GM18873 (cell line): ENCODE results near the gene PLAAT4.
"Not testable (repeated sequence)": the region's sequence is repeated elsewhere in the genome, so short reads cannot be mapped to it uniquely, and the experiment has no call there.

Source experiments
- ATAC-seq: cut with Tn5 transposase; IDR thresholded peaks from one replicate; pipeline ENCODE4 v1.9.1; 2021; ENCODE audit warnings: mild to moderate bottlenecking, moderate library complexity, moderate number of reproducible peaks; ENCODE audit not compliant: unreplicated experiment, low FRiP score

Gene PLAAT4

GRCh38 chr11:63564784-63565350 lies 28.3 kb downstream of the PLAAT4 start:
- no peak for ATAC-seq

DNA sequence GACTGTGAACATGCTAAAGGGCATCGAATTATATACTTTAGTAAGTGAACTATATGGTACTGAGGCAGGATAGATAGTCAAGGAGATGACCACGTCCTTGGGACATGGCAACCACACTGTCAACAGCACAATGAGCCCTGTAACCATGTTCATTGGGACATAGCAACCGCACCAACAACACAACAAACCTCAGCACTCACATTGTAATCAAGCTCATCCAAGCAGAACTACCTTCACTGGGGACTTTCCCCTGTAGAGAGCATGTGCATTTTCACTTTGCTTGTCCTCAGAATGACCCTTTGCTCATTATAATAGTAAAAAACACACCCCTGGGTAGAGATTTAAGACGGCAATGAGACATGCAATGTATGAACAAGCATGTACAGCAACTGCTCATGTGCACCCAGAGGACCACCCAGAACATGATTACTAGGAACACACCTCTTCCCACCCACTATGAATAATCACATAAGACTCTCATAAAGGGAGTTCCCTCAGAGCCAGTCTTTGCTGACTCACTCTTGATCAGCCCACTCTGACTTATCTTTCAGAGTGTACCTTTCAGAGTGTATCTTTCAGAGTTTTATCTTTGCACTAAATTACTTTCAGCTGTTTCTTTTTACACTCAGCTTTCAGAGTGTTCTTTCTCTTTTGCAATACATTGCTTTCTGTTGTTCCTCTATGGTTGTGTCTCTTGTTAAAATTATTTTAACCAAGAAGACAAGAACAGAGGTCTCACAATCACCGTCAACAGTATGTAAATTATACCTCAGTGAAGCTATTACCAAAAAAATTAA lies 30.6 kb downstream of the PLAAT4 start:
- peak; percentile 67 for ATAC-seq

- no peak for ATAC-seq
These were observed 33.0 kb downstream of the PLAAT4 start for GRCh38 chr11:63569570-63569969.

- ATAC-seq, result no peak
These were observed 35.5 kb downstream of the PLAAT4 start for GRCh38 chr11:63572026-63572688.

DNA sequence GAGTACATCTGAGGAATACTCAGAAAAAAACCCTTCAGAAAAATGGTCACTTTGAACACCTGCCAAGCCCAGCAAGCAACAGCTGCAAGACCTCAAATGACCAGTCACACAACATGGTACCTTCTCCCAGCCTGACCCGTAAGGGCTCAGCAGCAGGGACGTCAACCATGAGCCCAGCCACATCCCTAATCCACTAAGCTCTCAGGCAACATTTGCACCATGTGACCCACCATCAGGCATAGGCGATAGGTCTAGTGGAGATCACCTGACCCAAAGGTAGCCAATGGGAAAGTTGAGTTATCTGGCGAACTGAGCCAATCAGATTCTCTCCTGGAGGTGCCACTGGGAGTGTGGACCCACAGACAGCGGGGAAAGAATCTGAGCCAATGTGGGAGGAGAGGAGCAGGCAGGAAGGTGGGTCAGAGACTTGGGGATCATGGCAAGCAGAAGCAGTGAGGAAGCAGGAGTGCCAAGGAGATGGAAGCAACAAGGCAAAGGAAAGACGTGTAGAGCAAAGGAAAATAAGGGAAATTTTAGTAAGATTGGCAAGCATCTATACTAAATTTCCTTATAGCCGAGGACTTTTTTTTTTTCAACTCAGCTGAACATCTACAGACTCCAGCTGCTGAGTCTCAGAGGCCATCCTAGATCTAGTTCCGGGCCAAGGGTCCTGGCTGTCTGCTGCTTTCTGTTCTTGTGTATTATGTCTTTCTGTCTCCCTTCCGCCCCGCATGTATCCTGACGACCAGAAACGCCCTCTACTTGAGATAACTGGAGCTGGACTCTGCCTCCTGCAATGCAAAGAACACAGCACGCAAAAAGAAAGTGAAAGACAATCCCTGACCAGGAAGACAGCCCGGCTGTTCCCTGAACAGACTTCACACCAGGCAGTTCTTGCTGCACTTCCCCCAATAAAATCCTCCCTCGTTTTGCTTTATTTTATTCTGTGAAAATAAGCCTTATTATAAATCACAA lies 37.6 kb downstream of the PLAAT4 start:
- no peak for ATAC-seq

DNA sequence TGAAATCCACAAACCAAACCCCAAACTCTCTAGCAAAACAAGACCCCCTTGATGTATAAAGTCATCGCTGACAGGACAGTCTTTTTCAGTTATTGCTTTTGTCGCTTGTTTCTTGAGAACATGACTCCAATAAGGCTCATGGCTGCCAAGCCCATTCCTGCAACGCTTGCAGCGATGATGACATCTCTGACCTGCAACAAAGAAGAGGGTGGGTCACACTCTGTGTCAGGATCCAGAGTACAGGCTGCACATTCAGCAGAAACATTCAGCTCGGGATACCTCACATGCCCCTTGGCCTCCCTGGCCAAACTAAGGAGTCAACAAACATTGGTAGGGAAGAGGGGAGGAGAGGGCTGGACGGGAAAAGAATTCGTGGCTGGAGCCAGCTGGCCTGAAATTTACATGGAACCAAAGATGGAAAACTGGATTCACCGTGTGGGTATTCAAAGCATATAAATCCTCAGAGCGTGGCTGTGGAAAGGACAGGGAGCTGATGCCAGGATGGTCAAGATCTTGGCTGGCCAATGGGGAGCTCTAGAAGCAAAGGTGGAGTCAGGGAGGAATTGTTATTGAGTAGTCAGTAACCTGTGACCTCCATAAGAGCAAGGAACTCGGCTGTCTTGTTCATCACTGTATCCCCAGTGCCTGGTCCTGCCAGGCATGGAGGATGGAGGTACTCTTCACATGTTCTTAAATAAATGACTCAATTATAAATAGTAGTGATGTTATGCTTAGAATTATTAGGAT lies 38.4 kb downstream of the PLAAT4 start:
- no peak for ATAC-seq

DNA sequence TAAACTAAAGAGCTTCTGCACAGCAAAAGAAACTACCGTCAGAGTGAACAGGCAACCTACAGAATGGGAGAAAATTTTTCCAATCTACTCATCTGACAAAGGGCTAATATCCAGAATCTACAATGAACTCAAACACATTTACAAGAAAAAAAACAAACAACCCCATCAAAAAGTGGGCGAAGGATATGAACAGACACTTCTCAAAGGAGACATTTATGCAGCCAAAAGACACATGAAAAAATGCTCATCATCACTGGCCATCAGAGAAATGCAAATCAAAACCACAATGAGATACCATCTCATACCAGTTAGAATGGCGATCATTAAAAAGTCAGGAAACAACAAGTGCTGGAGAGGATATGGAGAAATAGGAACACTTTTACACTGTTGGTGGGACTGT lies 42.3 kb downstream of the PLAAT4 start:
- not testable (repeated sequence) for ATAC-seq

- ATAC-seq, result not testable (repeated sequence)
These were observed 44.6 kb downstream of the PLAAT4 start for GRCh38 chr11:63581224-63581623.

DNA sequence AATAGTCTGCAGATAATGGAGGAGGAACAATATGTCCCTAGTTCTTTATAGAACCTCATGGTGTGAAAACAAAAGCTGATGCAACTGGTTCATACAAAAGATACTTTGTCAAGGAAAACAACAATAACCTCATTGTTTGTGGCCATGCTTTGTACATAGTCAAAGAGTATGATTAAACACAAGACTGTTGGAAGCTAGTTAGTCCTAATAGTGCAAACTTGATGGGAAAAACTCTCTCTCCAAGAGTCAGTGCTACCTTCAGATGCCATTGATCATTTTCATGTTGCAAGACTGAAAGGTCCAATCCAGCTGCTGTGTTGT lies 46.7 kb downstream of the PLAAT4 start:
- no peak for ATAC-seq

DNA sequence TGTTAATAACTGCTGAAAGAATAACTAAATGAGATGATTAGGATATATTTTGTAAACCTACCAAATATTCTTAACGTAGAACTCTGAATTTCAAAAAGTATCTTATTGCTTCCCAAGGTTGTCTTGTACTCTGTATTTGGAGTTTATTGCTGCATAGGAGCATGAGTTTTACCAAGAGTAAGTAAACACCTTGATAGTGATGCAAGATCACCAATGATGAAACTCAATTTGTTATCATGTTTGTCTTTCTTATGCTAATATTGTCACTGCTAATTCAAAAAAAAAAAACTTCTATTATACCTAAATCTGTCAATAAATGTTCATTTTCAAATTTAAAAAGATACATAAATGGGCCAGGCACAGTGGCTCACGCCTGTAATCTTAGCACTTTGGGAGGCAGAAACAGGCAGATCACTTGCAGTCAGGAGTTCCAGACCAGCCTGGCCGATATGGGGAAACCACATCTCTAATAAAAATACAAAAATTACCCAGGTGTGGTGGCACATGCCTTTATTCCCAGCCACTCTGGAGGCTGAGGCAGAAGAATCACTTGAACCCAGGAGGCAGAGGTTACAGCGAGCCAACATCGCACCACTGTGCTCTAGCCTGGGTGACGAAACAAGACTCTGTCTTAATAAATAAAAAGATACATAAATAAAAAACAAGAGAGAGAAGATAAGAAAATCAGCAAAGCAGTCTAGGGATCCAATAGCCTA lies 50.0 kb downstream of the PLAAT4 start:
- ATAC-seq, result no peak

DNA sequence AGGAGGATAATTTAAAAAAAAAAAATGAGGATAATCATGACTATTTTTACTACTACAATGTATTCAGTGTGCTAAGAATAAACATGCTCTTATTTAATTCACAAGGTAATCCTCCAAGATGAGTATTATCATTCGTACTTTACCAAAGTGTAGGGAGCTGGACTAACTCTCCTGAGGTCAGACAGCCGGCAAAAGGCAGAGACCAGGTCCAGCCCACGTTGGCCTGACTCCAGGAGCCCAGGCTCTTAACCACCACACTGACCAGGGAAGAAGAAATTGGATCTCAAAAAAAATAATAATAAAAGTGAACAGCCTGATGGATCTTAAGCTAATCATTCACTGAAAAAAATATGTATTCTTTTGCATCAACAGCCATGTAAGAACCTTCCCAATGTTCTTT lies 52.4 kb downstream of the PLAAT4 start:
- ATAC-seq, result no peak

GRCh38 chr11:63590024-63590788 lies 53.6 kb downstream of the PLAAT4 start:
- no peak for ATAC-seq

- no peak for ATAC-seq
These were observed 56.4 kb downstream of the PLAAT4 start for GRCh38 chr11:63592975-63593395.

GRCh38 chr11:63595296-63595695 lies 58.7 kb downstream of the PLAAT4 start:
- no peak for ATAC-seq
